Vagina (tissue), 2 donors: ENCODE measurements around the gene GSTT2B. TPM values are rescaled to one million over a fixed set of nuclear protein-coding genes. Genes with fewer than 3 reads are reported as not detected.
"Not testable (repeated sequence)": the region's sequence is repeated elsewhere in the genome, so short reads cannot be mapped to it uniquely, and the experiment has no call there.

Experiments used
- DNase-seq, 2 donors: peaks; one replicate each; pipeline ENCODE4 v3.0.0-alpha.2; 2017; ENCODE audit errors: extremely low spot score in 2 of 2
- H3K27ac ChIP-seq: fragments of 200-600 bp; sonication (generic); one replicate; pipeline ENCODE4 v1.5.1; 2019
- H3K27me3 ChIP-seq: fragments of 200-600 bp; sonication (generic); one replicate; pipeline ENCODE4 v1.5.1; 2019
- H3K36me3 ChIP-seq, 2 donors: fragments of 200-600 bp; sonication (generic); one replicate each; pipeline ENCODE4 v1.5.1; 2017 to 2019
- H3K4me1 ChIP-seq: fragments of 200-600 bp; sonication (generic); one replicate; pipeline ENCODE4 v1.5.1; 2019
- H3K4me3 ChIP-seq, 2 donors: fragments of 200-600 bp; sonication (generic); 1 replicate in 1 of 2; 2 replicates in 1 of 2; pipeline ENCODE4 v1.5.1; 2016 to 2019
- H3K9me3 ChIP-seq: fragments of 200-600 bp; sonication (generic); one replicate; pipeline ENCODE4 v1.5.1; 2019
- CTCF ChIP-seq, 3 experiments: fragments of 450-650 bp in 2 of 3; fragments of 200-600 bp in 1 of 3; sonication (generic) in 1 of 3; IDR thresholded peaks; one replicate each; pipeline ENCODE4 v1.5.1; 2017 to 2019; ENCODE audit warnings: antibody characterized with exemption in 3 of 3, mild to moderate bottlenecking in 2 of 3, moderate library complexity in 2 of 3
- POLR2A ChIP-seq, 2 donors: fragments of 450-650 bp; IDR thresholded peaks; one replicate each; pipeline ENCODE4 v1.6.1; 2017; ENCODE audit warnings: antibody characterized with exemption in 2 of 2, mild to moderate bottlenecking in 2 of 2, moderate library complexity in 2 of 2
- POLR2AphosphoS5 ChIP-seq, 2 donors: sonication (generic); formaldehyde crosslinking; IDR thresholded peaks; one replicate each; pipeline ENCODE4 v1.9.0; 2017; ENCODE audit warnings: antibody characterized with exemption in 2 of 2, mild to moderate bottlenecking in 2 of 2, low read depth in 1 of 2; ENCODE audit not compliant: insufficient read depth in 1 of 2
- intact Hi-C: fragments of 100-400 bp; cut with DNase I; formaldehyde crosslinking; loops from one replicate; pipeline ENCODE4 v1.15.1; 2023
- total RNA-seq: library from RNA; depleted of rRNA; stranded (reverse); fragments of >200 nt; gene quantifications from one replicate; pipeline ENCODE4 v1.2.3, GENCODE V29; 2016

The GSTT2B gene
- not detected for total RNA-seq

GRCh38 chr22:23961084-23961771, at the start of gene GSTT2B:
GSTT2B (minus strand) TSS chr22:23961195; CDS start chr22:23961131, 64 bp downstream.
- H3K36me3 ChIP-seq, H3K27ac ChIP-seq: not testable (repeated sequence)

GRCh38 chr22:24010018-24010391, 49.0 kb upstream of the GSTT2B start:
- Histone ChIP-seq H3K36me3 (no peaks in the 10 kb centered on the region), H3K4me3 (no peak overlapping the region), H3K27me3 (no peaks in the 10 kb centered on the region), H3K27ac (no peak overlapping the region), H3K9me3 (no peaks in the 10 kb centered on the region), H3K4me1 (peaks cover 15% of the 10 kb centered on the region)
- intact Hi-C loops, result no loop called here
- no peak for DNase-seq
- TF ChIP-seq POLR2A (IDR thresholded peaks at IDR 0.05), result no peak
- TF ChIP-seq CTCF (IDR thresholded peaks at IDR 0.05), result no peak
- no peak for TF ChIP-seq POLR2AphosphoS5 (IDR thresholded peaks at IDR 0.05; ENCODE audit: insufficient read depth in 1 of 2, low read depth in 1 of 2)

More at GRCh38 chr22:23961084-23961771, at the start of gene GSTT2B:
- H3K4me1 ChIP-seq, intact Hi-C loops, H3K9me3 ChIP-seq, DNase-seq, H3K4me3 ChIP-seq, H3K27me3 ChIP-seq: not testable (repeated sequence)

DNA sequence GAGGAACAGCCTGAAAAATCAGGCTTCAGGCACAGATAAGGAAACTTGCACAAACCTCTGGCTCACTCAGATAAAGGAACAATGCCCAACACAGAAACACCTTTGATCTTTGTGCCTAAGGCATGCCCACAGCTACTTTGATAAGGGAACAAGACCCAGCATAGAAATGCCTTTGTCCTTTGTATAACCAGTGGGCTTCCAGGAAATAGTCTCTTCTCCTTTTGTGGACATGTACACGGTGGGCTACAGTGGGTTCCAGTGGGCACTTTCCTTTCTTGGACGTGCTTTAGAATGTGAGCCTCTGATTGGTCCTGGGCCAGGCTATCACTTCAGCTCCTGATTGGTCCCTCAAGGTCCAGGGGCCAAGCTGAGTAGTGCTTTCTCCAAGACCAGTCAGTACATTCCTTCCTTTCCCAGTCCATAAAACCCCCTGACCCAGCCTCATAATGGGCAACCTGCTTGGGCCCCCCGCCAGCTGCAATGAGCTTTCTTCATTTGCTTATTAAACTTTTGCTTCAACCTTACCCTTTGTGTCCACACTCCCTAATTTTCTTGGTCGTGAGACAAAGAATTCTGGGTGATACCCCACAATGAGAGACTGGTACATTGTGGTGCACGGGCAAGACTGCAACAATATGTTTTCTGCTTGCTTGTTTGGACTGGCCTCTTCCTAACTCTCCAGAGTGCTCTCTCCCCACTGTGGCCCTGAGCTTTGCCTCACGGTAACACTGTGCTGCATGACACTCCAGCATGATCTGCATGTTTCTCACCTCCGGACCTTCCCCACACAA, 48.4 kb upstream of the GSTT2B start:
- no peak for DNase-seq
- TF ChIP-seq CTCF (IDR thresholded peaks at IDR 0.05) (no peak), POLR2AphosphoS5 (IDR thresholded peaks at IDR 0.05; ENCODE audit: insufficient read depth in 1 of 2, low read depth in 1 of 2) (no peak), POLR2A (IDR thresholded peaks at IDR 0.05) (no peak)
- intact Hi-C loops, result loop anchor here (5.0 kb wide), 1 partner anchor 72 kb away; no protein-coding TSS in a partner anchor
- no peaks in the 10 kb centered on the region for H3K9me3 ChIP-seq
- H3K4me3 ChIP-seq, result no peak overlapping the region
- no peak overlapping the region for H3K27ac ChIP-seq
- H3K36me3 ChIP-seq, result no peaks in the 10 kb centered on the region
- H3K27me3 ChIP-seq, result no peaks in the 10 kb centered on the region
- peaks cover 15% of the 10 kb centered on the region for H3K4me1 ChIP-seq

DNA sequence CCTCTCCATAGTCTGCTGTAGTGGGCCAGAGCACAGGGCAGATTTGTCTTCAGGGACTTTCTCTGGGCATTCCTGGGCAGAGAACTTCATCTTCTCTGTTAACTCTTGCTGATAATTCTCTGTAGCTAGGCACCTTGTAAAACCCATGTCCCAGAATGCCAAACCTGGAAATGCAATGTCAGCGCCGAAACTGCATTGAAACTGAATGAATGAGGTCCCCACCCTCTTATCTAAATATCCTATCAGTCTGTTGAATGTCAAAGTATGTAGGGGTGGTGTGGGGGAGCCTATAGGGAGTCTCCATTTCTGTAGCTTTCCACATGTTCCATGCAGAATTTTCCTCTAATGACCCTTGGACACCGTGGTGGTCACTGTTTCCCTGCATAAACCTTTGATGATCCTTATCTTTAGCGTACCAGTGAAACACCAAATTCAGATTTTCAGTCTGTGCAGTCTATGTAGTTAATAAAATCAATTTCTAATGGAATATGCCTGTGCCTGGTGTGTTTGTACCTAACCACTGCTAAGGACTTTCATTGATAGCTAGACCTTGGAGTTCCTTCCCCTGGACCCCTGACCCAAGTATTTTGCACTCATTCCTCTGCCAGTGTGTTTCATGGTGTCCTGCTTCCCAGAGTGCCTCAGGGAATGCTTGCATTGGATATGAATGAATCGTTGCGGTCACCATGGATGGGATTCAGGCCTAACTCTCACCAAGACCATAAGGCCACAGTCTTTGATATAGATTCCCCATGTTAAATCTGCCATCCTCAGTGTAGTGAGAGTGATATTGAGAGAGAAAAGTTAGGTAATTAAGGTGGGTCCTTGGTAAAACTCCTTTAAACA, 47.6 kb upstream of the GSTT2B start:
- Histone ChIP-seq H3K27me3 (no peaks in the 10 kb centered on the region), H3K27ac (no peak overlapping the region), H3K4me1 (peaks cover 15% of the 10 kb centered on the region), H3K9me3 (no peaks in the 10 kb centered on the region), H3K4me3 (no peak overlapping the region), H3K36me3 (no peaks in the 10 kb centered on the region)
- no peak for DNase-seq
- intact Hi-C loops, result loop anchor here (5.0 kb wide), 1 partner anchor 71 kb away; no protein-coding TSS in a partner anchor
- TF ChIP-seq POLR2A (IDR thresholded peaks at IDR 0.05) (no peak), POLR2AphosphoS5 (IDR thresholded peaks at IDR 0.05; ENCODE audit: insufficient read depth in 1 of 2, low read depth in 1 of 2) (no peak), CTCF (IDR thresholded peaks at IDR 0.05) (no peak)

DNA sequence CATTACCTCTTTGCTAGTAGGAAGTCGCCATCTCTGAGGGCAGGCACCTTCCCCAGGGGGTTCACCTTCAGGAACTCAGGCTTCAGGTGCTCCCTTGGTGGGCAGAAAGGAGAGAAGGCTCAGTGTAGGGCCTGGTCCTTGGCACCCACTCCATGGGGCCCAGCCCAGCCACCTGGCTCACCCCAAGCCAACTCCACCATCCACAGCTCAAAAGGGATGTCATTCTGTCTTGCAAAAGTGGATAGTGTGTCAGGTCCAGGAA, 47.0 kb upstream of the GSTT2B start:
- DNase-seq, result no peak
- Histone ChIP-seq H3K27me3 (no peaks in the 10 kb centered on the region), H3K4me1 (peaks cover 15% of the 10 kb centered on the region), H3K36me3 (no peaks in the 10 kb centered on the region), H3K4me3 (no peak overlapping the region), H3K27ac (no peak overlapping the region), H3K9me3 (no peaks in the 10 kb centered on the region)
- TF ChIP-seq CTCF (IDR thresholded peaks at IDR 0.05), result no peak
- TF ChIP-seq POLR2A (IDR thresholded peaks at IDR 0.05), result no peak
- TF ChIP-seq POLR2AphosphoS5 (IDR thresholded peaks at IDR 0.05; ENCODE audit: insufficient read depth in 1 of 2, low read depth in 1 of 2), result no peak
- intact Hi-C loops, result loop anchor here (5.0 kb wide), 1 partner anchor 71 kb away; no protein-coding TSS in a partner anchor
